CD4-positive, alpha-beta T cell treated with Interleukin-4 for 1 hour (primary cell): ENCODE data around the gene PIK3AP1.
"Not testable (repeated sequence)": the region's sequence is repeated elsewhere in the genome, so short reads cannot be mapped to it uniquely, and the experiment has no call there.

Source experiments
- DNase-seq, 2 donors: peaks; one replicate each; pipeline ENCODE4 v3.0.0-alpha.2; 2020 to 2022

Gene PIK3AP1

DNA sequence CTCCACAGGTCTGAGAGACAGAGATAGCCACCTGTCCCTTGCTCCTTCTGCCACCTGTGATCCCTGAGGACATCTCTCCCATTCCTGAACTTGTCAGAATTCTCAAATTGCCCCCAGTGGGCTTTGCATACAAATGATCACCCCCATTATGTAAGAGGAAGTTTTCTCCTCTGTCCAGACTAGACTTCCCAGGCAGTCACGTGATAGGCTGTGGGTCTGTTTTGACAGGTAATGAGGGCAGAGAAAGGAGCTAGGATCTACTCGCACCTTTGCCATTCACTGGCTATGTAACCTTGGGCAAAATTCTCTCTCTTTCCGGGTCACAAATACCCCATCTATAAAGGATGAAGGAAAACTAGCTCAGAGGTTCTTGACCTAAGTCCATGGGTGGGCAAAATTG lies 112.1 kb downstream of the PIK3AP1 start:
- DNase-seq = no peak

DNA sequence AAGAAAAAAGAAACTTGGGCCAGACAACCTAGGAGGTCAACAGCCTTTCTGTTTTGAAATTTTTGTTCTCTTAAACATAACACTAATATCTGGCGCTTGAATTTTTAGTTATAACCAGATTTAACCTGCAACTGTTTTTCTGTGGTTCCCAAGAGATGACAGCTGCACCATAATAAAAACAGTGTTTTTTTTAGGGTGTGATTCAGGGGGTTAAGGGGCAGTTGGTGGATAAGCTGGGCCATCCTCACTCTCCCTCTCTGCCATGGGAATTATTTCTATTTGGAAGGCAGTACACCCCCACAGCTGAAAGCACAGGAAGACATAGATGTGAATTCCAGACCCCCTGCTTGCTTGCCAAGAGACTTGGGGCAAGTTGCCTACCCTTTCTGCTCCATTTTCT lies 113.4 kb downstream of the PIK3AP1 start:
- DNase-seq = no peak

DNA sequence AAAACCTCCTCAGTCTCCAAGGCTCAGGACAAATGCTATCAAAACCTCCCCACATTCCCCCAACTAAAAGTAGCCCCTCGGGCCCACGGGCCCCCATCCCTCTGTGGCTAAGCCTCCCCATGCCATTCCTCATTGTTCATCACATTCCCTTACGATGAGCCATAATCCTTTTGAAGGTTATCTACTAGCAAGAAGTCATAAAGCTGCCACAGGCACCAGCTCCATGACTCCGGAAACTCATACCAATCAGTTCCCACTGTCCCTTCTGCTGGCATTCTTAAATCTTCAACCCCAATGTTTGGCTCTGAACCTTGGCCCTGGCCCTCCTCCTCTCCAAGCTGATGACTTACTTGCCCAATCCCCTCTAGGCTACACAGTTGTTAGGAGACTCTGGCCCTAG lies 114.1 kb downstream of the PIK3AP1 start:
- no peak for DNase-seq

DNA sequence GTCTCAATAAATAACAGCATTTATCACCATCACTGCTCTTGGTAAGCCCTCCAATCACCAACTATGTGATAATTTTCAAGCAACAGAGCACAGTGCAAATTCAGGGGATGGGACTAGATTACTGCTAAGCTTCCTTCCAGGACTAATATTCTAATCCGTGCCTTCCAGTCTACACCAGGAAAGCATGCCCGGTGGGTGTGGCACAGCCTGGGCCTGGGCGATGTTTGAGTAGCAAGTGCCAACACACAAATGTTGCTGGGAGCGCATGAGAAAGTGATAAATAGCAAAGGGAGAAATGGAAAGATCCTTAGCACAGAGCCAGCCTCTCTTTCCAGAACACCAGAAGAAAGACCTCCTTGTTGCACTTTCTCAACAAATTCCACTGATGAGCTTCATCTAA lies 120.0 kb downstream of the PIK3AP1 start:
- DNase-seq = no peak

DNA sequence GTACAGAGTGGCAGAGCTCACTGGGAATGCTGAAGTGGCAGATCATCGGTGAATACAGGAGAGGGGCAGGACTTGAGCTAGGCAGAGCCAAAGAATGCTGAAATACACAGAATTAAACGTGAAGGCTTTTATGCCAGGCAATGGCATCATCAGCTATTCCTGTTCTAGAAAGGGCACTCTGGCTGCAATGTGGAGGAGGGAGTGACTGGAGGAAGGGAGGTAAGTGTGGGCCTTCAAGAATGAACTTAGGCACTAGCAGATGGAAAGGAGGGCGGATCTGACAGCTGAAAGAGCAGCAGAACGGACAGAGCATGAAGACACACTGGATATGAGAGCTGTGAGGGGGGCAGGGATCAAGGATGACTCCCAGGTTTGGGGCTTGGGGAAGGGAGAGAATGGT lies 121.5 kb downstream of the PIK3AP1 start:
- DNase-seq = no peak

DNA sequence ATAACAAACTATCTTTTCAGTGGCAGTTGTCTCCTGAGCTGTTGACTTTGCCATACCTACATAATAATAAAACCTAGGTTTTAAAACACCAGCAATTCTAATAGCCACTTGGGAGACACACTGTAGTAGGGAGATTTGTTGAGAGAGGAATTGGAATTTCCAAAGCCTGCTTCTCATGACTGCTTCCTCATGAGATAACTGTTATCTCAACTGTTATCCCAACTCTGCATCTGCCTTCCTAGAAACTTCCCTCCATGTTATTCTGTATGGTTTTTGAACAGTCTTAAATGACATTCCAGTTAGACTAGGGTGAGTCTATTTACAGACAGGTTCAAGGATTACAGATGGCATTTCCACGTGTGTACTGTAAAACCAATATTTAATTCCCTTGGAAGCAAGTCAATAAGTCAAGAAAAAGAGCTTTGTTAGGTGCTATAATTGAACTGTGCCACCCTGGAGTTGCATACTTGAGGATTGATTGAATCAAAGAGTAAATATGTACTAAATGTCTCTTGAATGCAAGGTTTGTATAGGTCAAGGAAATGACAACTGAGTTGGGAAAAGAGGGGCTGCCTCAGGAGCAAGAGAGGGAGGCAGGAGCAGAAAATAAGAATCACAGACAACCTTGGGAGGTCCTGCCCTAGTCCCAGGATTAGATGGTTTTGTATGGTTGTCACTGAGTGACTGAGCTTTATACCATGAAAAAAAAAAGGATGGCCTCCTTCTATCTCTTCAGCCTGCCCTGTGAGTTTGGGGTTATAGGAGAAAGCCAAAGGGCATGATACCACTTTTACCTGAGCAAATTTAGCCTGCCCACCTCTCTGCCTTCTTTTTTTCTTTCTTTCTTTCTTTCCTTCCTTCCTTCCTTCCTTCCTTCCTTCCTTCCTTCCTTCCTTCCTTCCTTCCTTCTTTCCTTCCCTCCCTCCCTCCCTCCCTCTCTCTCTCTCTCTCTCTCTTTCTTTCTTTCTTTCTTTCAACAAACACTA lies 123.6 kb downstream of the PIK3AP1 start:
- no peak for DNase-seq

DNA sequence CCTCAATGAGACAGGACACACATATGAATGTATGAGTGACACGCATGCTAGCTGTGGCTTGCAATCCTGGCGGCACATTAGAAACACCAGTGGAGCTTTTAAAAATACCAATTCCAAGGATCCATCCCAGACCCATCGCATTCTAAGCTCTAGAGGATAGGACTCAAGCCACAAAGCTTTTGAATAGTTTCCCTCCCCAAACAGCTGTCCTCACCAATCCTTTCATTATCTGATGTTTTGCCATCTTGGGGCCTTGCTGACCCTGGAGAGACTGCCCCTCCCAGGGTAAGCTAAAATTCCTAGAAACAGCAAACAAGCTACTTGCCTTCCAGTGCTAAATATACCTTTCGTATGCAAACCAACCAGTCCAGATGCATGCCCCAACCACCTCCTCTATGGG lies 124.6 kb downstream of the PIK3AP1 start:
- no peak for DNase-seq

DNA sequence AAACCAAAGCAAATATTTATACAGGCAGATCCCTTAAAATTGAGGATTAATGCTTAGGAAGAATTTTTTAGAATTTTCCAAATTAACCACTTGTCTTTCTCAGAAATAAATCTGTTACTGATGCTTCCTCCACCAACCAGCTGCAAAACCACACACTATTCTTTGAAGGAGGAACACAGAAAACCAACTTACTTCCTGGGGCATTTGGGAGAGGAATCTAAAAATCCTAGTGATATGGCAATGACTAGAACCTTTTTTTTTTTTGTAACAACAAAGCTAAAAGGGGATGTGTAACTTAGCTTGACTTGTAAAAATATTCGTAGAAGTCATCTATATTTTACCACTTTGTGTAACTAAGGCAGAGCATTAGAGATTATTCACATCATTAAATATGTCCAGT lies 128.4 kb downstream of the PIK3AP1 start:
- no peak for DNase-seq

DNA sequence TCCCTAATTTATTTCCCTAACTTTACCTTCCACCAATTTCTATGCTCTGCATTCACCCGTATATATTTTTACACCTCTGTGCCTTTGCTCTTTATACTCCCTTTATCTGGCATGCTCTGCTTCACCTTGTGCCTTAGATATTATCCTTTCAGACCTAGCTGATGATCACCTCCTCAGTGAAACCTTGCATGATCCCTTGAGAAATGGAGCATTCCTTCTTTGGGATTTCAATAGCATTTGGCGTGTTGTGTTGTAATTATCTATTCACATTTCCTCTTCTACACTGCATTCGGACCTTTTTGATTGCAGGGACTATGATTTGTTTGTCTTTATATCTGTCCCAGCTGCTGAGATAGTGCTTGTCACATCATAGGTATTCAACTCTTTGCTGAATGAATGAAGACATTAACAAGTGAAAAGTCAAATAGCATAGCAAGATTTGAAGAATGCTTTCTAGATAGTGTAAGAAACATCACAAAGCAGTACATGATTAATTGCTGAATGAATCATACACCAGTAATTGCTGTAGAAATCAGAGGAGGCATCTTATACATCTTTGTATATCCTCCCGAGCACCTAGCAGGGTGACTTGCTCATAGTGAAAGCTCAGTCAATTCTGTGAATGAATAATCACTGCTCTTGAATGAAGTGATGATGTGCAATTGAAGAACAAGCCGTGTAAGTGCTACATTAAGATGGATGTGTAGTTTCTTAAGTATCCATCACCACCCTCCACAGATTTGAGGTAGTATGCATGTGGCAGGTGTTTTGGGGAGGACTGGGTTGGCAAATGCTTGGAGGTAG lies 131.5 kb downstream of the PIK3AP1 start:
- DNase-seq = no peak

DNA sequence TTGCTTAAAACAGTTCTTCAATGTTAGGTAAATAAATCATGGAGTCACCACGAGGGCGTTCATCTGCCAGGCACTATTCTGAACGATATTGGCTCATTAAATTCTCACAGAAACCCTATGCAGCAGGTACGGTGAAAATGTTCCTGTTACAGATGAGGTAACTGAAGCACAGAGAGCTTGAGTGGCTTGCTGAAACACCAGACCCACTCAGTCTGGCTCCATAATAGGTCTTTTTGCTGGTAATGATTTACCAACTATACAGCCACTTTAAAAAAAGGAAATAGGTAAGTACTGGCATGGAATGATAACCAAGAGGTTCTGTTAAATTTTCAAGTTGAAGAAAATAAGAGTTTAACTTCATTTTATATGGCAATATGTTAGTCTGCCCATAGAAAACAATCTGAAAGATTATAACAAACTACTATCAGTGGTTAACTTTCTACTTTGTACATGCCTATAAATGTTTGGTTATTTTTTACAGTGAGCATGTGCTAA lies 132.2 kb downstream of the PIK3AP1 start:
- DNase-seq = peak in 1 of 2 donors; percentile 16

DNA sequence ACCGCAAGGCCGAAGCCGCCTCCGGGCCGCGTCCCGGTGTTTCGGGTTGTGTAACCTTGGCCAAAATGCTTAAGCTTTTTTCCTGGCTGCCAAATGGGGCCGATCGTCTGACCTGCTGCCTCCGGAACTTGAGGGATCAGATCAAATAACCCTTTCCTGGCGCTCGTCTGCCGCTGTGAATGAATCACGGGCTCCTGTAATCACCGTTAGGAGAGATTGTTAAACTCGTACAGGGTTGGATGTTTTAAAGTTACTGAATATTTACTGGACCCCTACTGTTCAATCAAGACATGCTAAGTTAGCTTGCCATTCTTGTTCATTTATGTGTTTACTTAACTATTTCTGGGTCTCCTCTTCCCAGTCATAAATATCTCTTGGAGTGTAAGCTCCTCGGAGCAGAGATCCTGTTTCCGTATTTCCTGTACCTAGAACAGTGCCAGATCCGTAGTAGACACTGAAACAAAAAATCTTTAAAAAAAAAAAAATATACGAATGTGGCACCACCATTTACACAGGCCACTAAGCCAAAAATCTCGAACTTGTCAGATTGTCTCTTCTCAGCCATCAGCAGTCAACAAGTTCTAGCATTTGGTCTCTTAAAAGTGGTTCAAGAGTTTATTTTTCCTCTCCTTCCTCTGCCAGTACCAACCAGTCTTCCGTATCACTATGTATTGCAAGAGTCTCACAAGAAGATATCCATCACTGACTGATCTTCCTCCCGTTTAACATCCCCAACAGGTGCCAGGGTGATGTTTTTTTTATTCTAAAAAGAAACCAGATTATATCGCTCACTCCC lies 132.9 kb downstream of the PIK3AP1 start:
- no peak for DNase-seq

DNA sequence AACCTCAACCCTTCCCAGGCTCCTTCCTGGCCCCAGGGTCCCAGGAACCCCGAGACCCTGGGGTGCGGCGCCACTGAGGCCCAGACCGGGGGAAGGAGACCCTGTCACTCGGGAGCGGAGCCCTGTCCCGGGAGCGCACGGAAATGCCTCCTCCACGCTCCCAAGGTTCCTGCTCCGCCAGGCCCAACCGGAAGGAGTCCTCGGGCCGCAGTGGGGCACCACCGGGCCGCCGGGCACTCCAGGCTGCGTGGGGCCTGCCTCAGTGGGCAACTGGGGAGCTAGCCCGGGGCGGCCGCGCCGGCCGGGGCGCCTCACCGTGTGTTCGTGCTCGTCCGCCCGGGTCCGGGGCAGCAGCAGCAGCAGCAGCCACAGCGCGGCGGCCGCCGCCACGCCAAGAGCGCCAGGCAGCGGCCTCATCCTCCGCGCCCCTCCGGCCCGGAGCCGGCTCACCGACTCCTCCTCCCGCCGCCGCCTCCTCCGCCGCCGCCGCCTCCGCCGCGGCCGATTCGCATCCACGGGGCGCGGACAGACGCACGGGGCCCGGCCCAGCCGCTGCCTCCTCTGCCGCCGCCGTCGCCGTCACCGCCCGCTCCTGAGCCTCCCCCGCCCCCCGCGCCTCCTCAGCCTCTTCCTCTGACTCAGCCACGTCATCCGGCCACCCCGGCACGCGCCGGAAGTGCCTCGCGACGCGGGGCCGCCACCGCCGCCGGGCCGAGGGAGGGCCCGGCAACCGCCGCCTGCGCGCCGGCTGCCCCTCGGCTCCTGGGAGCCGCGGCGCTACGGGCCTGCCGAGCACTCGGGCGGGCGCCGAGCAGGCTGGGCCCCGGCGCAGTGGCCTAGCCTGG lies 133.7 kb downstream of the PIK3AP1 start, which contains the start of gene TM9SF3:
Gene TM9SF3, minus strand, starts transcription at position 594 of the 845 bp plus-strand sequence. Its CDS starts 177 bp downstream, at position 417.
- peak; percentile 92 to 93 for DNase-seq

DNA sequence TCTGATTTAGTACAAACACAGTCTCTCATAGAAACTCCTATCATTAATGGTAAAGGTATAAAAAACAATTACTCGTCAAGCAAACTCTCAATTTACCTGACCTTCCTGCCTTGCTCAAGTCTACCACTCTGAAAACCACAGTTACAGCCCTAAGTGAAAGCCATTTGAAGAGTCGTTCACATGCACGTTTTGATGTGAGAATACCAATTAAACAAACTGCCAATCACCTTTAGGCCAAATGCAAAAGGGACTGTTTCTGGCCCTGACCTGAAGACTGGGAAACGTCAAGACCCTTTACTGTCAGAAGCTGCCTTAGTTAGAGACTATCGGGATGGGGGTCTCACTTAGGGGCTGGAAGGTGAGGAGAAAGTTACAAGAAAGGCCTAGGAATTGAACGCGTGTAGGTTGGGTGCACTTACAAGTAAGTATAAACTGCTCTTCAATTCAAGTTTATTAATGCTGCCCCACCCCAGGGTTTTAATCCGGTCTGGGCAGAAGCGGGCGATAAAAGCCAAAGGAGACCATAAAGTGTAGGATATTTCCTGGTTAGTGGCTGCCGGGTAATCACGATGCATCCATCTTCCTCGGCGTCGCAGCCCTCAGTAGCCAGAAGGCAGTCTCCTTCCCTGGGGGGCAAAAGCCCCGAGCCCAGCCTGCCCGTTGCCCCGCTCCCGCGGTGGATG lies 134.4 kb downstream of the PIK3AP1 start:
- peak; percentile 14 to 57 for DNase-seq

DNA sequence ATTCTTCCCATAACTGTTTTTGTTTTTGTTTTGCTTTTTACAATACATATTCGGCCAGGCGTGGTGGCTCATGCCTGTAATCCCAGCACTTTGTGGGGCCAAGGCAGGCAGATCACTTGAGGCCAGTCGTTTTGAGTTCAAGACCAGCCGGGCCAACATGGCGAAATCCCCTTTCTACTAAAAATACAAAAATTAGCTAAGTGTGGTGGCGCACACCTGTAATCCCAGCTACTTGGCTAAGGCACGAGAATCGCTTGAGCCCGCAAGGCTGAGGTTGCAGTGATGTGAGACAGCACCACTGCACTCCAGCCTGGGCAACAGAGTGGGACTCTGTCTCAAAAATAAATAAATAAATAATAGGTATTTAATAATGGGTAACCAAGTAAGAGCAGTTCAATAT lies 135.8 kb downstream of the PIK3AP1 start:
- no peak for DNase-seq

DNA sequence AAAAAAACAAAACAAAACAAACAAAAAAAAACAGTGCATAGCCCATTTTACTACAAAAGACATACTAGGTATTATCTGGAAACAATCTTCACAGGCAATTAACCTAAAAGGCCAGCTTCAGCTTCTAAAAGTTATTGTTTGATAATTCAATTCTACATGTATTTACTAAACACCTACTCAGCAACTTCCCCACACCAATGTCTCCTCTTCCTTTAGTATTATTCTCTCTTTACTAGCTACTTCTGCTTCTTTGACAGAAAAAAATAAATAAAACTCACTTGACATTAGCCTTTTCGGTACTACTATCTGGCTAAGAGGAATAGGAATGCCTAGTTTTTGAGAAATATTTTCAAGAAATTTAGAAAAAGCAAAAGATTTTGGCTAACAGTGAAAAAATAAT lies 136.3 kb downstream of the PIK3AP1 start:
- no peak for DNase-seq

DNA sequence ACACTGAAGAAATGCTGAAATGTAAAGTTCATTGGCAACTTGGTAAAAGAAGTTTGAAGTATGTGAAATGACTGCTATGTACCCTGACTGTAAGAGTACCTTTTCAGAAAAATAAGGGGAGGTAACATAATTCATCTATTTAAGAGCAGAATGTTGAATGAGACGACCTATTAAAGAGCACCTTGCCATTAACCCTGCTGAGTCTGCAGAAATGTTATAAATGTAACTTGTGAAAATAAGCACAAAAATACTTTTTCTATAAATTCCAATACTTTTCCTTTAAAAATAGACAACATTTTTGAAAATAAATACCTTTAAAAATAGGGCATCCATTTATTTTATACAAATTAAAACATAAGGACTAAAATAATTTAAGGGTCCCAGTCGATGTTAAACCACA lies 141.2 kb downstream of the PIK3AP1 start:
- DNase-seq = no peak

DNA sequence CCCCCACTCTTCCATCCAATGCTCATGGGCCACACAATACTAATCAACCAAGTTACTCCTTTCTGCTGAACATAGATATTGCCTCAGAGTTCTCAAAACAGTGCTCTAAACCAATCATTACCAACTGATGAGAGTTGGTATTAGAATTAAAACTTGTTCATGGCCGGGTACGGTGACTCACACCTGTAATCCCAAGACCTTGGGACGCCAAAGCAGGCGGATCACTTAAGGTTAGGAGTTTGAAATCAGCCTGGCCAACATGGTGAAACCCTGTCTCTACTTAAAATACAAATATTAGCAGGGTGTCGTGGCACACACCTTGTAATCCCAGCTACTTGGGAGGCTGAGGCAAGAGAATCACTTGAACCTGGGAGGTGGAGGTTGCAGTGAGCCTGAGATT lies 141.7 kb downstream of the PIK3AP1 start:
- DNase-seq = no peak

DNA sequence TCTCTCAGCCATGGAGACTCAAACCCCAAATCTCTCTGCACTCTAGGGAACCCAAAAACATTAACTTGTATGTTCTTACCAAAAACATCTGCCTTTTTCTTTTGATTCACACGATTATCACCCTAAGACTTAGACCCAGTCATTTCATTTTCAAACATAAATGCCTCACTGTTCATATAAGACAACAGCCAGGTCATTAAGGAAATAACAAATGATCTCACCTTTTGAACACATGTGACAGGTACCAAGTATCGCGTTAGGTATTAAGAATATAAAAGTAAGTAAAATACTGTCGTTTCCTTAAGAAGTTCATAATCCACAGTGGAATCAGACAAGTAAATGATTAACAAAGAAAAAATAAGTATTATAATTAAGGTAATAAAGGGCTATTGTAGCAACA lies 142.3 kb downstream of the PIK3AP1 start:
- no peak for DNase-seq

DNA sequence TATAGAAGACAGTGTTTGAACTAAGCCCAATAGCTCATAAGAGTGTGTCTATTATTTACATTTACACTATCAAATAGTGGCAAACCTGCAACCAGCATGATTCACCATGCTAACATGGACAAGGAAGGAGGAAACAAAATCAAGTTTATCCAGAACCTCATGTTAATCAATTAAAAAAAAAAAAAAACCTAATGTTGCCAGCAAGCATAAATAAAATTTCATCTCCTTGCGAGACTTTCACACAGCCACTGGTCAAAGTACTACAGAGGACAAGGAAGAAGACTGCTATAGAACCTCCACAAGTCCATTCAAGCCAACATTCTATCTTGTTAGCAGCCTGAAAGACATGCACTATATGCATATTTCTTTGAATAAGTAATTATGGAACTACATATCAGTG lies 143.2 kb downstream of the PIK3AP1 start:
- DNase-seq = no peak

DNA sequence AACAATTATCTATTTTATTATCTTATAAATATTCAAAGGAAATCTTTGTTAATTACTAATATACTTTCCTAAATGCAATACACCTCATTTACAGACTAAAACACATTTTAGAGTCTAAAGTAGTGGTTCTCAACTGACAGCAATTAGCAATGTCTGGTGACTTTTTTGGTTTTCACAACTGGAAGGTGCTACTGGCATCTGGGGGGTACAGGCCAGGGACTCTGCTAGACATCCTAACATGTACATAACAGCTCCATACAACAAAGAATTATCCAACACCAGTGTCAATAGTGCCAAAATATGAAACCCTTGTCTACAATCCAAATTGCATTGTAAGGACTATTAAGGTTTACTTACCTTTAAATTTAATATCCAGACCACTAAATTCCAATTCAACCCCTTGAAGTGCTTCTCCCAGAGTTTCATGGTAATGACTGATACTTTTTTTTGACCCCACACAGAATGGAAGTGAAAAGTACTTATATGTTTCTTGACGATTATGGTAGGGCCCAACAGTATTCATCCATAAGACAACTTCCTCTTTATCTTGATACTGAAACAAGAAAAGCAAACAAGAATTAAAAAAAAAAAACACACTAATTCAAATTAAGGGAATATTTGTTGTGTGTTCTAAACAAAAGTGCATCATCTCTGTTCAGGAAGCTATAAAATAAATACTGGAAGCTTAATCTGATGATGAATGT lies 143.9 kb downstream of the PIK3AP1 start:
- DNase-seq = no peak

DNA sequence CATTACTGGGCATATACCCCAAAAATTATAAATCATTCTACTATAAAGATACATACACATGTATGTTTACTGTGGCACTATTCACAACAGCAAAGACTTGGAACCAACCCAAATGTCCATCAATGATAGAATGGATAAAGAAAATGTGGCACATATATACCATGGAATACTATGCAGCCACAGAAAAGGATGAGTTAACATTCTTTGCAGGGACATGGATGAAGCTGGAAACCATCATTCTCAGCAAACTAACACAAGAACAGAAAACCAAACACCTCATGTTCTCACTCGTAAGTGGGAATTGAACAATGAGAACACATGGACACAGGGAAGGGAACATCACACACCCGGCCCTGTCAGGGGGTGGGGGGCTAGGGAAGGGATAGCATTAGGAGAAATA lies 145.8 kb downstream of the PIK3AP1 start:
- DNase-seq = not testable (repeated sequence)
